Spleen (tissue), 7 donors: ENCODE data around the gene CLEC16A.

ENCODE experiments used
- CTCF ChIP-seq, 11 experiments: fragments of 200-600 bp in 7 of 11; fragments of 450-650 bp in 4 of 11; sonication (generic) in 4 of 11; IDR thresholded peaks in 8 of 11; conservative IDR thresholded peaks in 3 of 11; 1 replicate in 7 of 11; 2 replicates in 4 of 11; pipeline versions ENCODE4 v1.4.0 to v1.8.0; 2016 to 2021; ENCODE audit warnings: antibody characterized with exemption in 11 of 11, inconsistent platforms in 4 of 11, mild to moderate bottlenecking in 1 of 11
- POLR2AphosphoS5 ChIP-seq, 3 donors: sonication (generic); formaldehyde crosslinking; IDR thresholded peaks; one replicate each; pipeline ENCODE4 v1.5.1; 2017; ENCODE audit warnings: antibody characterized with exemption in 3 of 3
- donor health status: DM: no; HTN: no; CAD: no; lungs with moderate emphysema.
- donor health status: DM: no; HTN: no; CAD: no.
- donor health status: DM: no; HTN: no; CAD: no.

GRCh38 chr16:10922328-10923145, 21.8 kb upstream of the CLEC16A start:
- TF ChIP-seq CTCF (IDR thresholded peaks at IDR 0.05 in 8 of 11, conservative IDR thresholded peaks at IDR 0.05 in 3 of 11) (no peak), POLR2AphosphoS5 (IDR thresholded peaks at IDR 0.05) (peak in 2 of 3 donors; percentile 58 to 59)
